ENCODE results near the gene TMPRSS9. TPM values are rescaled to one million over a fixed set of nuclear protein-coding genes. Genes with fewer than 3 reads are reported as not detected.

Gene TMPRSS9
- total and polyA plus RNA-seq, 2 of the 13 experiments (the other 11 are each of a cell fraction or from before 2014, with no cell fraction given) = 2.5 to 5.2 TPM

DNA sequence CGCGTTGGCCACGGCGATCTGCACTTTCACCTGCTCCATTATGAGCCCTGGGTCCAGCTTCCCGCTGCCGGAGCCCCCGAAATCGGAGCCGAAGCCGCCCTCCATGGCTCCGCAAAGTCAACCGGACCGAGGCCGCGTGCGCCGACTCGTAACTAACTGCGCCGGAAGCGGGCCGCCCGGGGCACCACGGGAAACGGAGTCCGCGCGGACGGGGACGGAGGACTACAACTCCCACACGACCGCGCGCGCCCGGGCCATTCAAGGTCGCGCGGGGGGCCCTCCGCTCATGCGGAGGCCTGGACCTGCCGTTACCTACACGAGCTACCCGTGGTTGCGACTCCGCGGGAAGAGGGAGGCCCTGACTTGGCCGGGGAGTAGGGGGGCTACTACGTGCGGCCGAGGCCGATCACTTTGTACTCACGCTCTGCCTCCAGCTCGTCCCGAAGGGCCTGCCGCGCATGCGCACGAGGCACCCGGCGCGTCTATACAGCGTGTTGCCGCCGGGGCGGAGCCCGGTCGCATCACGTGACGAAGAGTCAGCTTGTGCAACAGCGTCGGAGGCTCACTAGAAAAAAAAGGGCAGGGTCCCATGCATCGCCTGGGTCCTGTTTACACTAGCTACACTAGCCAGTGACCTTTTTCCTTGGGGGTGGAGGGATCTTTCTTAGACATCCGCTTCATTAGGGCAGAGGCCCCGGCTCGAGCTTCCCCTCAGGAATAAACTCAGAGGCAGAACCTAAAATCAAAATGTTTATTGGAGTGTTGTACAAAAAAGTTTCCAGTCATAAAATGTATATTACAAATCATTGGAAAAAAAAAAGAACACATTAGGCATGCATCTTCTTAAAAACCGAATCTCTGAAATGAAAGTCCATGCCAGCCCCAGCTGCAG is 67.6 kb downstream of the TMPRSS9 start, which contains the start of gene TIMM13 (continued):
- TF ChIP-seq, protein P1, sequence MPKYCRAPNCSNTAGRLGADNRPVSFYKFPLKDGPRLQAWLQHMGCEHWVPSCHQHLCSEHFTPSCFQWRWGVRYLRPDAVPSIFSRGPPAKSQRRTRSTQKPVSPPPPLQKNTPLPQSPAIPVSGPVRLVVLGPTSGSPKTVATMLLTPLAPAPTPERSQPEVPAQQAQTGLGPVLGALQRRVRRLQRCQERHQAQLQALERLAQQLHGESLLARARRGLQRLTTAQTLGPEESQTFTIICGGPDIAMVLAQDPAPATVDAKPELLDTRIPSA (CRISPR knock-in tag; IDR thresholded peaks at IDR 0.05; ENCODE audit: borderline replicate concordance) = no peak; the same call in 1 of the 2 replicates
- TF ChIP-seq, protein P2, sequence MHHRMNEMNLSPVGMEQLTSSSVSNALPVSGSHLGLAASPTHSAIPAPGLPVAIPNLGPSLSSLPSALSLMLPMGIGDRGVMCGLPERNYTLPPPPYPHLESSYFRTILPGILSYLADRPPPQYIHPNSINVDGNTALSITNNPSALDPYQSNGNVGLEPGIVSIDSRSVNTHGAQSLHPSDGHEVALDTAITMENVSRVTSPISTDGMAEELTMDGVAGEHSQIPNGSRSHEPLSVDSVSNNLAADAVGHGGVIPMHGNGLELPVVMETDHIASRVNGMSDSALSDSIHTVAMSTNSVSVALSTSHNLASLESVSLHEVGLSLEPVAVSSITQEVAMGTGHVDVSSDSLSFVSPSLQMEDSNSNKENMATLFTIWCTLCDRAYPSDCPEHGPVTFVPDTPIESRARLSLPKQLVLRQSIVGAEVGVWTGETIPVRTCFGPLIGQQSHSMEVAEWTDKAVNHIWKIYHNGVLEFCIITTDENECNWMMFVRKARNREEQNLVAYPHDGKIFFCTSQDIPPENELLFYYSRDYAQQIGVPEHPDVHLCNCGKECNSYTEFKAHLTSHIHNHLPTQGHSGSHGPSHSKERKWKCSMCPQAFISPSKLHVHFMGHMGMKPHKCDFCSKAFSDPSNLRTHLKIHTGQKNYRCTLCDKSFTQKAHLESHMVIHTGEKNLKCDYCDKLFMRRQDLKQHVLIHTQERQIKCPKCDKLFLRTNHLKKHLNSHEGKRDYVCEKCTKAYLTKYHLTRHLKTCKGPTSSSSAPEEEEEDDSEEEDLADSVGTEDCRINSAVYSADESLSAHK (CRISPR knock-in tag; IDR thresholded peaks at IDR 0.05; ENCODE audit: borderline replicate concordance) = no peak
- TF ChIP-seq, protein P3, sequence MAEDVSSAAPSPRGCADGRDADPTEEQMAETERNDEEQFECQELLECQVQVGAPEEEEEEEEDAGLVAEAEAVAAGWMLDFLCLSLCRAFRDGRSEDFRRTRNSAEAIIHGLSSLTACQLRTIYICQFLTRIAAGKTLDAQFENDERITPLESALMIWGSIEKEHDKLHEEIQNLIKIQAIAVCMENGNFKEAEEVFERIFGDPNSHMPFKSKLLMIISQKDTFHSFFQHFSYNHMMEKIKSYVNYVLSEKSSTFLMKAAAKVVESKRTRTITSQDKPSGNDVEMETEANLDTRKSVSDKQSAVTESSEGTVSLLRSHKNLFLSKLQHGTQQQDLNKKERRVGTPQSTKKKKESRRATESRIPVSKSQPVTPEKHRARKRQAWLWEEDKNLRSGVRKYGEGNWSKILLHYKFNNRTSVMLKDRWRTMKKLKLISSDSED (CRISPR knock-in tag; IDR thresholded peaks at IDR 0.05) = no peak
- TF ChIP-seq, protein P4, sequence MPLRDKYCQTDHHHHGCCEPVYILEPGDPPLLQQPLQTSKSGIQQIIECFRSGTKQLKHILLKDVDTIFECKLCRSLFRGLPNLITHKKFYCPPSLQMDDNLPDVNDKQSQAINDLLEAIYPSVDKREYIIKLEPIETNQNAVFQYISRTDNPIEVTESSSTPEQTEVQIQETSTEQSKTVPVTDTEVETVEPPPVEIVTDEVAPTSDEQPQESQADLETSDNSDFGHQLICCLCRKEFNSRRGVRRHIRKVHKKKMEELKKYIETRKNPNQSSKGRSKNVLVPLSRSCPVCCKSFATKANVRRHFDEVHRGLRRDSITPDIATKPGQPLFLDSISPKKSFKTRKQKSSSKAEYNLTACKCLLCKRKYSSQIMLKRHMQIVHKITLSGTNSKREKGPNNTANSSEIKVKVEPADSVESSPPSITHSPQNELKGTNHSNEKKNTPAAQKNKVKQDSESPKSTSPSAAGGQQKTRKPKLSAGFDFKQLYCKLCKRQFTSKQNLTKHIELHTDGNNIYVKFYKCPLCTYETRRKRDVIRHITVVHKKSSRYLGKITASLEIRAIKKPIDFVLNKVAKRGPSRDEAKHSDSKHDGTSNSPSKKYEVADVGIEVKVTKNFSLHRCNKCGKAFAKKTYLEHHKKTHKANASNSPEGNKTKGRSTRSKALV (CRISPR knock-in tag; IDR thresholded peaks at IDR 0.05) = no peak
- no peak; the same call in 1 of the 2 replicates for TF ChIP-seq ZFP82 (CRISPR knock-in tag; IDR thresholded peaks at IDR 0.05; ENCODE audit: borderline replicate concordance)
- no peak for TF ChIP-seq ZNF678 (CRISPR knock-in tag; IDR thresholded peaks at IDR 0.05)
- no peak for TF ChIP-seq ZNF572 (CRISPR knock-in tag; IDR thresholded peaks at IDR 0.05)
- TF ChIP-seq EZH2 (conservative IDR thresholded peaks at IDR 0.05; ENCODE audit: low read depth, low read length) = no peak
- peak; percentile 74 for TF ChIP-seq SPEN (CRISPR knock-in tag; IDR thresholded peaks at IDR 0.05; ENCODE audit: low read depth)
- peak; percentile 30 for TF ChIP-seq HNRNPK (IDR thresholded peaks at IDR 0.05; ENCODE audit: low read depth, low read length, poor library complexity, severe bottlenecking)
- TF ChIP-seq, protein P5, sequence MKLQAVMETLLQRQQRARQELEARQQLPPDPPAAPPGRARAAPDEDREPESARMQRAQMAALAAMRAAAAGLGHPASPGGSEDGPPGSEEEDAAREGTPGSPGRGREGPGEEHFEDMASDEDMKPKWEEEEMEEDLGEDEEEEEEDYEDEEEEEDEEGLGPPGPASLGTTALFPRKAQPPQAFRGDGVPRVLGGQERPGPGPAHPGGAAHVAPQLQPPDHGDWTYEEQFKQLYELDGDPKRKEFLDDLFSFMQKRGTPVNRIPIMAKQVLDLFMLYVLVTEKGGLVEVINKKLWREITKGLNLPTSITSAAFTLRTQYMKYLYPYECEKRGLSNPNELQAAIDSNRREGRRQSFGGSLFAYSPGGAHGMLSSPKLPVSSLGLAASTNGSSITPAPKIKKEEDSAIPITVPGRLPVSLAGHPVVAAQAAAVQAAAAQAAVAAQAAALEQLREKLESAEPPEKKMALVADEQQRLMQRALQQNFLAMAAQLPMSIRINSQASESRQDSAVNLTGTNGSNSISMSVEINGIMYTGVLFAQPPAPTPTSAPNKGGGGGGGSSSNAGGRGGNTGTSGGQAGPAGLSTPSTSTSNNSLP (IDR thresholded peaks at IDR 0.05; ENCODE audit: low read depth, low read length) = no peak
- no peak for TF ChIP-seq SMARCC2 (IDR thresholded peaks at IDR 0.05)
- peak; percentile 35; the same call in 1 of the 2 replicates for TF ChIP-seq MYNN (CRISPR knock-in tag; IDR thresholded peaks at IDR 0.05; ENCODE audit: low read depth)
- TF ChIP-seq, protein P6, sequence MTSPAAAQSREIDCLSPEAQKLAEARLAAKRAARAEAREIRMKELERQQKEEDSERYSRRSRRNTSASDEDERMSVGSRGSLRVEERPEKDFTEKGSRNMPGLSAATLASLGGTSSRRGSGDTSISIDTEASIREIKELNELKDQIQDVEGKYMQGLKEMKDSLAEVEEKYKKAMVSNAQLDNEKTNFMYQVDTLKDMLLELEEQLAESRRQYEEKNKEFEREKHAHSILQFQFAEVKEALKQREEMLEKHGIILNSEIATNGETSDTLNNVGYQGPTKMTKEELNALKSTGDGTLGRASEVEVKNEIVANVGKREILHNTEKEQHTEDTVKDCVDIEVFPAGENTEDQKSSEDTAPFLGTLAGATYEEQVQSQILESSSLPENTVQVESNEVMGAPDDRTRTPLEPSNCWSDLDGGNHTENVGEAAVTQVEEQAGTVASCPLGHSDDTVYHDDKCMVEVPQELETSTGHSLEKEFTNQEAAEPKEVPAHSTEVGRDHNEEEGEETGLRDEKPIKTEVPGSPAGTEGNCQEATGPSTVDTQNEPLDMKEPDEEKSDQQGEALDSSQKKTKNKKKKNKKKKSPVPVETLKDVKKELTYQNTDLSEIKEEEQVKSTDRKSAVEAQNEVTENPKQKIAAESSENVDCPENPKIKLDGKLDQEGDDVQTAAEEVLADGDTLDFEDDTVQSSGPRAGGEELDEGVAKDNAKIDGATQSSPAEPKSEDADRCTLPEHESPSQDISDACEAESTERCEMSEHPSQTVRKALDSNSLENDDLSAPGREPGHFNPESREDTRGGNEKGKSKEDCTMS (CRISPR knock-in tag; conservative IDR thresholded peaks at IDR 0.05) = no peak
- TF ChIP-seq ONECUT2 (CRISPR knock-in tag; IDR thresholded peaks at IDR 0.05) = no peak
